B cell (primary cell): ENCODE measurements around the gene NOVA1.

Source experiments
- CTCF ChIP-seq: fragments of 200-600 bp; IDR thresholded peaks from one replicate; pipeline ENCODE4 v1.8.0; 2022; ENCODE audit warnings: antibody characterized with exemption, mild to moderate bottlenecking
- EZH2 ChIP-seq: IDR thresholded peaks from 2 replicates; pipeline ENCODE4 v1.6.1; 2012; ENCODE audit warnings: borderline replicate concordance, low read depth, mild to moderate bottlenecking, moderate library complexity, low read length; ENCODE audit not compliant: insufficient read depth, poor library complexity, severe bottlenecking

DNA sequence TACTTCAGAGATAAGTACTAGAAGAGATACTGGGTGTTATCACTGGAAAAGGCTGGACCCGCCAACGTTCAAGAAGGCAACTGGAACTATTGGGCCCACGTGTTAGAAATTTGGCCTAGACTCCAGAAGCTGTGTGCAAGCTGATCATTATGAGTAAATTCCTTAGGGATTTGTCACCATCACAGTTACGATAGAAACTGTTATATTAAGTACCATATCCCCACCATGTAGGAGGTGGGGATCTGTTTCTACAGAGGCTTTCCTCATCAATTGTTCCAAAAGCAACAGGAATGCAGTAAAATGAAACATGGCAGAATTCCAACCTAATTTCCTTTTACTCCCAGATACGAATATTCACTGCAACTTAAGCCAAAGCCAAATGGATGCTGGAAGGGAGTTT lies 170.7 kb downstream of the NOVA1 start:
- TF ChIP-seq CTCF: no peak
- TF ChIP-seq EZH2: no peak
